Stimulated activated CD4-positive, alpha-beta T cell treated with anti-CD3 and anti-CD28 coated beads, Interleukin-2, amount 100 ng/mL, for 48 hours (primary cell): ENCODE data around the gene MFRP.

Source experiments
- DNase-seq, 2 donors: peaks; one replicate each; pipeline ENCODE4 v3.0.0-alpha.2; 2020

MFRP gene

DNA sequence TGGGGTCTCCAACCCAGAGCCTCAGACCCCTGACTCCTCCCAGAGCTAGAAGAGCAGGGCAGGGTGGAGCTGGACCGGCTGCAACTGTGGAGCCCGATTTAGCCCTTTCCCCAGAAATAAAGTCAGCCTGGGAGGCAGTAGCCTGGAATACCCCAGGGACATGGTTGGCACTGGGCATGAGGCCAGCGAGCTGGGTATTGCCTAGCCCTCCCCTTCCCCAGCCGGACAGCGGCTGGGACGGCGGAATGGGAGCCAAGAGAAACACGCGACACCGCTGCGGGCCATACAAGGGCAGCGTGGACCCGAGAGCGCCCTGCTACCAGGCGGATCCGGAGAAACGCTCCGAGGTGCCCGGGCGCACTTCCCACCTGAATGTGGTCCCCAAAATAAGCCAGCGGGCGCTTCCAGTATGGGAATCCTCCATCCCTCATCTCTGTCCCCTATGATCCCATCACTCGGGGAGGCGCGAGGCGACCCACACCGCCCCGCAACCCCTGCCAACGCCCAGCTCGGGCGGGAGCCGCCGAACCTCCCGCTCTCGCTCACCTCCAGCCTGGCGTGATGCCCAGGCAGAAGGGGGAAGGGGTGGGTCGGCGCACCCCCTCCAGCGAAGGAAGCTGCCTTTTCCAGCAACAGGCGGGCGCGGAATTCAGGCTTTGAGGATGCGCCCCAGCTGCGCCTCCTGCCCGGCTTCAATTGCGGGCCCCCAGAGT lies 30.3 kb downstream of the MFRP start:
- DNase-seq: no peak

DNA sequence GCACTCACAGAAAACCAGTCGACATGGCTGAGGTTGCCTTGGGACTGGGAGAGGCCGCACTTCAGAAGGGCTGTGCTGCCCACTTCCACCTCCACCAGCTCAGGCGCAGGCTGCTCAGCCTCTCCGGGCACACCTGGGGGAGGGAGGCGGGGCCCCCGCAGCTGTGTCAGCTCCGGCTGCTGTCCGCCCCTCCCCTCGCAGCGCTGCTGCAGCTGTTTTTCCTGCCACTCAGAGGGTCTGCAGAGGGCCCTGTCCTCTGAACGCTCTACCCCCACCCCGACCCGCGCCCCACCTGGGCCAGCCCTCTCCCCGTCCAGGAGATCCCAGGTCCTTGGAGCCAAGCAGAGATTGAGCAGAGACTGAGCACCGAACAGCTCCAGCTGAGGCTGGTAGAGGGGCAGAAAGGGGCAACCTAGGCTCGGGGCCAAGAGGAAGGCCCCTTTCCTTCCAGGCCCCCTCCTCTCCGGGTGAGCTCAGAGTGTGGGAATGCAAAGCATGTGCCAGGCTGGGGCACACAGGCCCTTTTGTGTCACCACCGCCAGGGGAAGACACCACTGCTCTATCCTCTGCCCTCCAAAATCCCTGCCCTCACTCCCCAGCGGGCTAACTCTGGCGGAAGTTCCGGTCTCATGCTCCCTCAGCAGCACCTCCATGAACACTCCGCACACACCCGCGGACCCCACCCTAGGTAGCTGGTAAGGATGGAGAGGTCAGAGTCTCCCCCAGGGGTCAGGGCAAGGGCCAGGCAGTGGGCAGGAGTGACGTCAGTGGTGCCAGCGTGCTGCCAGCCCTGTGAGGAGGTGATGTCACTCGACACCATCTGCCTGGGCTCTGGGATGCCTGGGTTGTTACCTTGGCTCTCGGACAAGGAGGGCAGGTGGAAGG lies 31.1 kb downstream of the MFRP start:
- DNase-seq: no peak

DNA sequence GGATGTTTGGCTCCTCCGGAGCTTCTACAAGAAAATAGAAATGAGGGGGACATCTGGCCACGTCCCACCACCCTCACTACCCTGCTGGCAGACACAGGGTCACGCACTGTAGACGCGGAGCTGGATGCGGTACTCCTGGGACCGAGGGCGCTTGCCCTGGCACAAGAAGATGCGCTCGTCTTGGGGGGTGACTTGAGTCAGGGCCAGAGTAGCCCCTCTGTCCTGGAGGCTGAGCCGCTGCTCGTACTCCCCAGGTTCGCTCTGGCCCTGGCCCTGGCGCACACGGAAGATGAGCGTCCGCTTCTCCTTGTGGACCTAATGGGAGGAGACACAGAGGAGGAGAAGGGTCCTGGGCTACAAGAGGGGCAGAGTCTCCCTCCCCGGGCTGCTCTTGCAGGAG lies 31.8 kb downstream of the MFRP start:
- no peak for DNase-seq

DNA sequence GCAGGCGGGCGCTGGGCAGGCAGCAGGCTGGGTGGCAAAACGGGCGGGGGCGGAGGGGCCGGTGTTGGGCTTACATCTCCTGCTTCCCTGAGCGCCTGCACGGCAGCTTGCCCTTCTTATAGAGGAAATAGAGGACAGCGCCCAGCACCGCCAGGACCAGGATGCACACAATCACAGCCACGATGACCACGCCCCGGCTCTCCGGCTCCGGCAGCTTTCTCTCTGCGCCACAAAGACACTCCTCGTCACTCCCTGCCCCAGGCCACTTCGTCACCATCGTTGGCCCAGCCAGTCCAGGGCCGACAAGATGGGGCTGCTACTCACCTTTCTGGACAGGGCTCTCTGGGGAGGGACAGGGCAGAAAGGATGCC lies 35.8 kb downstream of the MFRP start:
- no peak for DNase-seq

DNA sequence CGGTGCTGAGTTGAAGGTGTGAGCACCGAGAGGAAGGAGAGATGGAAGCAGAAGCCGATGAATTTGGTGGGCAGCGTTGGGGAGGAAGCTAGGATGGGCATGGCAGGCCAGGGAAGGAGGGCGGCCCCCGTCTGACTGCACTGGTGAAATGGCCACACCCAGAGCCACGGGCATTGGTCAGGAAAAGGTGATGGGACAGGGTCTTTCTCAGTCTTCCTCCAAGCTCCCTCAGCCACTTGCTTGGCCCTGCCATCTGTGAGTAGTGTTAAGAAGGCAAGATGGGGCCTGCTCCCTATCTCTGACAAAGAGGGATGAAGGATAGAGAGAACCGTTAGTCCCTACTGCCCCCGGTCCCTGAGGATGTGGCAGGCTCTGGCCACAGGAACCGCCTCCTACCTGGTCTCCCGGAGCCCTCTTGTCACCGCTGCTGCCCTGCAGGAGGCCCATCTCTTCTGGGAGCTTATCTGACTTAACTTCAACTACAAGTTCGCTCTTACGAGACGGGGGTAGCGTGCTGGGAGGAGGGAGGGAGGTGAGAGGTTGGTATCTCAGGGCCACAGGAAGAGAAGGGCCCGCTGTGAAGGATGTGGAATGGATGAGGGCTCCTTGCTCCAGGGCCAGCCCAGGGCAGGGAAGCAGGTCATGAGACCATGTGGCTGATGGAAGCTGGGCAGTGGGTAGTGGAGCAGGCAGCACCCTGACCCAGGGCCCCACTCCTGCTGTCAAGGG lies 36.4 kb downstream of the MFRP start:
- no peak for DNase-seq

DNA sequence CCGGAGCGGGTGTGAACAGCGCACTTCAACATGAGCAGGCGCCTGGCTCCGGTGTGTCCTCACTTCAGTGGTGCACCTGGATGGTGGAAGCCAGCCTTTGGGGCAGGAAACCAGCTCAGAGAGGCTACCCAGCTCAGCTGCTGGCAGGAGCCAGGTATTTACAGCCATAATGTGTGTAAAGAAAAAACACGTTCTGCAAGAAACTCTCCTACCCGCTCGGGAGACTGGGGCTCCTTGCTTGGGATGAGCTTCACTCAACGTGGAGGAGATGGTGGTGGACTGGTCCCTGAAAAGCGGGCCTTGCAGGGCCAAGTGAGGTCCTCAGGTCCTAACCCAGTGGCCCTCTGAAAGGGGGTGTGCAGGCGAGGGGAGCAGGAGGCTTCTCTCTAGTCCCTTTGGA lies 37.1 kb downstream of the MFRP start:
- DNase-seq: no peak

DNA sequence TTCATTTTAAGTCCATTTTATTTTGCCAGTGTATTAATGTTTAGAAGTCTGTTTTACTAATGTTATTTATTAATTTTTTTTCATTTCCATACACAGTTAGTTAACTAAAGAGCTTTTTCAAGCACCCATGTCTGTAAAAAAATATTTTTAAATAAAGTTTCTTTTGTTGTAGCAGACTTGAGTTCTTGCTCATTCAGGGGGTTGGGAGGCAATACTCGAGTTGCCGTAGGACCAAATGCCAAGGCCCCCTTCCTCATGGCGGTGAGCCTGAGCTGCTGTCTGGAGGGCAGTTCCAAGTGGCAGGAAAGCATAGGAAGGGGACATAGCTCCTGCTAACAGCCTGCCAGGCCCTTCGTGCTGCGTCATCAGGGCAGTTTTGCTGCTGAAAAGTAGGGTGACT lies 38.5 kb downstream of the MFRP start:
- no peak for DNase-seq

DNA sequence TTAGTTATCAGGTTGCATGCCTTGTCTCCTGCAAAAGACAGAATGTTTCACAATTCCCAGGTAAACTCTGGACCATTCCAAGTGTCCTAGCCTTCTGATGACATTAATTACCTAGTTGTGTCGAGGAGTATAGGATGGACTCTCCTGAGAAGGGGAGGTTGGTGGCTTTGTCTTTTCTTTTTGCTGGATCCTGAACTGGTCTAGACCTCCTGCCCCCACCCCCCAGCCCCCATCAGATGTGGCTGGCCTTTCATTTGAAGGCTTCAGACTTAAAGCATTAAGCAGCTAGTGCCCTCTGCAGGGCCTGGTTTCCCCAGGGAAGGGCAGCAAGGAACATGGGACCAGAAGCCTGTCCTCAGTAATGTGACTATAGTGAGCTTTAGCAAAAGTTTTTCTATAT lies 39.3 kb downstream of the MFRP start:
- DNase-seq: no peak

DNA sequence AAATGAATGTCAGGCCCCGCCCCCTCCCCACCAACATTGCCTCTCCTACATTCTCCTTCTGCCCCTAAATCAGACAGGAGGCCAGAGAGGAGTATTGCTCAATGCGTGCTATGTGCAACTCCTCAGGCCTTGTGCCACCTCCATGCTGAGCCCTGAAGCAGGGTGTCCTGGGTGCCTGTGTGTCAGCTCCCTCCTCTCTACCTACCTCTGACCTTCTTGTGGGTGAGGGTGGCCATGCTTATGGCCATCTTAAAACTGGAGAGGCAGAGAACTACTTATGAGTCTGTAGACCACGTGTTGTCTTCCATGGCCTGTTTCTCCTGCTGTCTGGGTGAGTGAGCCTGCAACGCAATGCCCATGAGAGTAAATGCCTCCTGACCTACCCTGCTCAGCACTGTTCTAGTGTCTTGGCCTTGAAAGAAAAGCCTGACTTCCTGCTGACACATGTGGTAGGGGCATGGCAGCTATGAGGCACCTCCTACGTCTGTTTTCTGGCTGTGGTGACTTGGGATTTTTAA lies 40.1 kb downstream of the MFRP start:
- no peak for DNase-seq

DNA sequence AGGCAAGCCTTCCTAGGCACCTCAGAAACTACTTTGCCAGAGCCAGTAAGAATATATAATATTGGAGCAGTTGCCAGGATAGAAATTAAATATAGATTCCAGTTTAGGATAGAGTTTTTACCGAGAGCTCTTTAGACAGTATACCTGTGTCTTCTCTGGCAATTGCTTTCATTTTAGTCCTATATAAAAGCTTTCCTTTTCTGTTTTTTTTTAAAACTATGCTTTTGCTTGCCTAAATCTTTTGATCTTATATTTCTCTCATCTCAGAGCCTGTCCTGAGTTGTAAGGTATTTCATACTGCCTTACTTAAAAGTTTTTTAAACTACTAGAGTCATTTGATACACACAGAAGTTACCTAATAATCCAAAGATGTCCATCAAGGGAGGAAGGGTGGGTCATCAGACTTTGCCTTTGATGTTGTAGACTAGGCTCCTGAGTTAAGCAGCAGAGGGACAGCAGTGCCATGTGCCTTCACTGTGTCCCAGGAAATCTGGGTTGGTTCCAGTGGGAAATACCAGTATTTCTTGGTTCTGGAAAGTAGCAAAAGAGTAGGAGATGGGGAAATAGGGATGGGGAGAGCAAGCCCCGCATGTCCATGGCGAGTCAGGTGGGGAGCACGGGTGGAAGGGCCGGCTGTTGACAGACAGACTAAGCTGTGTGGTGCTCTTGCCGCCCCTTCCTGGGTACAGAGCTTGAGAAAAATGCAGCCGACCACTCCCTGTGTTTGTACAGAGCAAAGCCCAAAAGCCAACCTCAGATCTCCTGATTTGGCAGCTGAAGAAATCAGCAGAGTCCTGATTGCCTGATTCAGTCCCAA lies 40.7 kb downstream of the MFRP start:
- DNase-seq: no peak

DNA sequence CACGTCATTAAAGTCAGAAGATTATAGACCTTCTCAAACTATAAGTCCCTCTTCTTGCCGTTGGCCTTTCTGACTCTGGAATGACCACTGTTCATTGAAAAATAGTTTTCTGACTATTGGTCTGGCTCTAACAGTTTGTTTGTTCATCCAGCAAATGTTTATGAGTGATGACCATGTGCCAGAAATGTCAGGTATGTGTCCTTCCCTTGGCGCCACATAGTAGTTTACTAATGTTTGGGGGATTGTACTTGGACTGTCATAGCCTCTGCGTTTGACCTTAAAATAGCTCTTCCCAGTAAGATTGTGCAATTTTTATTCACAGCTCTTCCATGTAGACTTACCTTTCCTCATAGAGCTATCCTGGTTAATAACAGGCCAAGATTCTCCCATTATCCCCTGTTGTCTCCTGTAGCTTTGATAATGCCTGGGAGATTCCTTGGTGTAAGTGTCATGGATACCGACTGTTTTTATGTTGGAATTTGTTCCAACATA lies 43.2 kb downstream of the MFRP start:
- DNase-seq: no peak

DNA sequence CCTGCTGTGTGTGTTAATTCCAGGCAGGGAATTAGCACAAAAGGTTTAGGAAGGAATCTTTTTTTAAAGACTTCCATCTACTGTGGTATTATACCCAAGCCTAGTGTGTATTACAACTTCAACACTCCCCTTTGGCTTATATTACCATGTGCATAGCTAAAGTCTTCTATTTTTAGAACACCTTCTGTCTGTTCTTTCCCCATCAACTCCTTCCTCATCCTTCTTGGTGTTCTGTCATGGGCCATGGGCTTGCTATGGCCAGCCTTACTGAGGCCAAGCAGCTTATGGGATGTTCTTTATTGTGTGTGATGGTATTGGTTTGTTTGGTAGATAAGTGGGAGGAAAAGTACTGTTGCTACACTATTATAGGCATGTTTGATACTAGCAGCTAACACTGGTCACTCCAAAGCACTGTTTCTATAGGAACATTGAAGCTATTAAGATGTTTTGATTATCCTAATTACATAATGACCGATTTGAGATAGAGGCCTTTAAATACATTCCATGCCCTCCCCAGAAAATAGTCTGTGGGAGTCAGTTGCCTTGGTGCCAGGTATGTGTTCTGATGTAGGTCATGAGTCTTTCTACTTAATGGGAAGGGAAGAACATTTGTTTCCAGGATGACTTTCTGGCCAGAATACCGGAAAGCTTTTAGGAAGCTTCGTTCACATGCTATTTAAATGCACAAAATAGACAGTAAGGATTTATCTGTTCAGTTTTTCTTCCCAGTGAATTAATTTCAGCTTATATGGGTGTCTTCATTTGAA lies 46.1 kb downstream of the MFRP start:
- no peak for DNase-seq

DNA sequence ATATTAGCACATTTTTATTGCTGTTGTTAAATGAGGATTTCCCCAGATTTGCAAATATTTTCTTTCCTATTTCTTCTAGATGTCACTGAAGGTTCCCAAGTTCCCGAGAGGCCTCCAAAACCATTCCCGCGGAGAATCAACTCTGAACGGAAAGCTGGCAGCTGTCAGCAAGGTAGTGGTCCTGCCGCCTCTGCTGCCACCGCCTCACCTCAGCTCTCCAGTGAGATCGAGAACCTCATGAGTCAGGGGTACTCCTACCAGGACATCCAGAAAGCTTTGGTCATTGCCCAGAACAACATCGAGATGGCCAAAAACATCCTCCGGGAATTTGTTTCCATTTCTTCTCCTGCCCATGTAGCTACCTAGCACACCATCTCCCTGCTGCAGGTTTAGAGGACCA lies 47.1 kb downstream of the MFRP start:
- DNase-seq: no peak

DNA sequence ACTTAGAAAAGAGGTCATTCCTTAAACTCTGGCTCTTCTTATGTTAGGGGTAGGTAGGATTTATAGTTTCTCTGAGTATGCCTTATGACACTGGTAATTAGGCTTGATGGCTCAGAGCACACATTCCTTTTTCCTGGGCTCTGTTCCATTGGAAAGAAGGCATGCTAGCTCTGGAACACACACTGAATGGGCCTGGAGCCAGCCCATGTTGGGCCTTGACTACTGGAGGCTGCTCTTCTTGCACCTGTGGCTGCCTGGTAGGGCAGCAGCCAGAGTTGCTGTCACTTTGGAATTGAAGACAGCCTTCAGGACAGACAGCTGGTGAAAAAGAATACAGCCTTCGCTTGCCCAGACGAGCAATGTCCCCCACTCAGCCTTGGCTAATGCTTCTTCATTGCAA lies 47.8 kb downstream of the MFRP start:
- no peak for DNase-seq

DNA sequence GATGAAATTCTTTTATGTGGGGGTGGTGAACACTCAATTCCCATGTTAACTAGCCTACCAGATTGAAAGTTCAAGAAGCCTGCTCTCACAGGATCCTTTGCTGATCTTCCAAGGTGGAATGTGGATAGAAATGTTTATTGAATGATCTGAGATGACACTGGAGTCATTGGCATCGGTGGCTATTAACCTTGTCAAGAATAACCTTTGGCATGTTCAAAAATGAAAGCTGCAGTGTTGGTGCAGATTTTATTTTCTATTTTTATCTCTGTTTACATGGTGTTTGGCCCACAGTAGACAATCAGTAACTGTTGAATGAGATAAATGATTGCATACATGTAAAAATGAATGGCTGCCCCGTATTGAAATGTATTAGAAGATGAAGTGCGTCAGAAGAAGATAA lies 48.6 kb downstream of the MFRP start:
- no peak for DNase-seq

DNA sequence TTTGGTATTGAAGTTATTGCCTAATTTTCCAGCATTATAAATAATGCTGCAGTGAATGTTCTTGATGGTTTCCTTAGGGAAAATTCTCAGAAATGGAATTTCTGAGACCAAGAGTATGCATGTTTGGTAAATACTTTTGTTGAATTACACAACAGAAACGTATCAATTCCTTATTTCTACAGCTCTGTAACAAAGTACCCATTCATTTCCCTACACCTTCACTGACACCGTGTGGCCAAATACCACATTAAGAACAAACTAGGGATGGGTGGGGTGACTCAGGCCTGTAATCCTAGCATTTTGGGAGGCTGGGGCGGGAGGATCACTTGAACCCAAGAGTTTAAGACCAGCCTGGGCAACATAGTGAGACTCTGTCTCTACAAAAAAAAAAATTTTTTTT lies 51.3 kb downstream of the MFRP start:
- no peak for DNase-seq

DNA sequence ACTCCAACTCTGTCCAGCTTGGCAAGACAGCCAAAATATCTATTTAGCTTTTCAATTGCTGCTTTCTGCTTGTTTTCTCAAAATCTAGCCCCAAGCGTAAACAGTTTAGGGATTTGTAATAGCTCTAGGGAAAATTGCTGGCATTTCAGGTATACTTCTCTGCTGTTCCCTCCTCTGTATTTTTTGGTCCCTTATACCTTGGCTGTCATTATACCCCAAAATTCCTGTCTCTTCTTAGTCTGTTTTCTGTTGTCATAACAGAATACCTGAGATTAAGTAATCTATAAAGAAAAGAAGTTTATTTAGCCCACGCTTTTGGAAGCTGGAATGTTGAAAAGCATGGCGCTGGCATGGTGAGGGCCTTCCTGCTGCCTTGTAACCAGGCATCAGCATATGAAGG lies 53.0 kb downstream of the MFRP start:
- DNase-seq: no peak

DNA sequence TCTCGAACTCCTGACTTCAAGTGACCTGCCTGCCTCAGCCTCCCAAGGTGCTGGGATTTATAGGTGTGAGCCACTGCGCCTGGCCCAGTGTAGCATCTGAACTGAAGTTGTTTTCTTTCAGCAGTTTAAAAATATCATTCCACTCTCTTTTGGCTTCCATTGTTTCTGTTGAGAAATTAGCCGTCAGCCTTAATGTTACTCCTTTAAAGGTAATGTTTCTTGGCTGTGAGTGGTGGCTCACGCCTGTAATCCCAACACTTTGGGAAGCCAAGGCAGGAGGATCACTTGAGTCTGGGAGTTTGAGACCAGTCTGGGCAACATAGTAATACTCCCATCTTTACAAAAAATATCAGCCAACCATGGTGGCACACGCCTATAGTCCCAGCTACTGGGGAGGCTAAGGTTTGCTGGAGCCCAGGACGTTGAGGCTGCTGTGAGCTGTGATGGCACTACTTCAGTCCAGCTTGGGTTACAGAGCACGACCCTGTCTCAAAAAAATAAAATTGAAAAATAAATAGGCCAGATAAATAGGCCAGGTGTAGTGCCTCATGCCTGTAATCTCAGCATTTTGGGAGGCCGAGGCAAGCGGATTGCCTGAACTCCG lies 55.5 kb downstream of the MFRP start:
- DNase-seq: no peak
